ENCODE measurements around the gene DMRT3.

The DMRT3 gene

GRCh38 chr9:1009101-1009707, 32.7 kb downstream of the DMRT3 start:
- Histone ChIP-seq H3K27me3 (ENCODE audit: insufficient read depth, low read length) (peaks cover 10% of the 10 kb centered on the region), H3K9ac (ENCODE audit: low read depth, low read length) (no peak overlapping the region), H3K4me1 (ENCODE audit: insufficient read depth, low read length) (no peaks in the 10 kb centered on the region), H3K9me3 (ENCODE audit: insufficient read depth, low read depth, low read length) (no peaks in the 10 kb centered on the region), H3K36me3 (ENCODE audit: insufficient read depth, low read depth, low read length) (no peaks in the 10 kb centered on the region), H3K27ac (ENCODE audit: low read length) (no peak overlapping the region), H3K4me3 (ENCODE audit: low read length) (no peak overlapping the region)

- Histone ChIP-seq H3K4me1 (ENCODE audit: insufficient read depth, low read length) (no peaks in the 10 kb centered on the region), H3K27me3 (ENCODE audit: insufficient read depth, low read length) (peaks cover 16% of the 10 kb centered on the region), H3K9me3 (ENCODE audit: insufficient read depth, low read depth, low read length) (no peaks in the 10 kb centered on the region), H3K36me3 (ENCODE audit: insufficient read depth, low read depth, low read length) (no peaks in the 10 kb centered on the region), H3K9ac (ENCODE audit: low read depth, low read length) (no peak overlapping the region), H3K27ac (ENCODE audit: low read length) (no peak overlapping the region), H3K4me3 (ENCODE audit: low read length) (no peak overlapping the region)
These were observed 36.6 kb downstream of the DMRT3 start for GRCh38 chr9:1013021-1013420.

- Histone ChIP-seq H3K4me3 (ENCODE audit: low read length) (no peak overlapping the region), H3K9ac (ENCODE audit: low read depth, low read length) (no peak overlapping the region), H3K36me3 (ENCODE audit: insufficient read depth, low read depth, low read length) (no peaks in the 10 kb centered on the region), H3K4me1 (ENCODE audit: insufficient read depth, low read length) (no peaks in the 10 kb centered on the region), H3K27ac (ENCODE audit: low read length) (no peak overlapping the region), H3K27me3 (ENCODE audit: insufficient read depth, low read length) (peaks cover 7% of the 10 kb centered on the region), H3K9me3 (ENCODE audit: insufficient read depth, low read depth, low read length) (no peaks in the 10 kb centered on the region)
These were observed 37.8 kb downstream of the DMRT3 start for GRCh38 chr9:1014225-1014624.

GRCh38 chr9:1014640-1015039, 38.2 kb downstream of the DMRT3 start:
- no peak overlapping the region for H3K4me3 ChIP-seq (ENCODE audit: low read length)
- no peaks in the 10 kb centered on the region for H3K9me3 ChIP-seq (ENCODE audit: insufficient read depth, low read depth, low read length)
- H3K9ac ChIP-seq (ENCODE audit: low read depth, low read length): no peak overlapping the region
- no peak overlapping the region for H3K27ac ChIP-seq (ENCODE audit: low read length)
- peaks cover 7% of the 10 kb centered on the region for H3K27me3 ChIP-seq (ENCODE audit: insufficient read depth, low read length)
- H3K4me1 ChIP-seq (ENCODE audit: insufficient read depth, low read length): no peaks in the 10 kb centered on the region
- no peaks in the 10 kb centered on the region for H3K36me3 ChIP-seq (ENCODE audit: insufficient read depth, low read depth, low read length)

GRCh38 chr9:1018121-1018520, 41.7 kb downstream of the DMRT3 start:
- no peaks in the 10 kb centered on the region for H3K36me3 ChIP-seq (ENCODE audit: insufficient read depth, low read depth, low read length)
- no peaks in the 10 kb centered on the region for H3K4me1 ChIP-seq (ENCODE audit: insufficient read depth, low read length)
- H3K9ac ChIP-seq (ENCODE audit: low read depth, low read length): no peak overlapping the region
- H3K9me3 ChIP-seq (ENCODE audit: insufficient read depth, low read depth, low read length): peaks cover 7% of the 10 kb centered on the region; the same call in 1 of the 2 replicates
- H3K27me3 ChIP-seq (ENCODE audit: insufficient read depth, low read length): peaks cover 7% of the 10 kb centered on the region
- no peak overlapping the region for H3K27ac ChIP-seq (ENCODE audit: low read length)
- H3K4me3 ChIP-seq (ENCODE audit: low read length): no peak overlapping the region

- H3K9me3 ChIP-seq (ENCODE audit: insufficient read depth, low read depth, low read length): peaks cover 11% of the 10 kb centered on the region
- H3K4me3 ChIP-seq (ENCODE audit: low read length): no peak overlapping the region
- no peak overlapping the region for H3K9ac ChIP-seq (ENCODE audit: low read depth, low read length)
- H3K36me3 ChIP-seq (ENCODE audit: insufficient read depth, low read depth, low read length): no peaks in the 10 kb centered on the region
- no peak overlapping the region for H3K27ac ChIP-seq (ENCODE audit: low read length)
- H3K27me3 ChIP-seq (ENCODE audit: insufficient read depth, low read length): peaks cover 11% of the 10 kb centered on the region; the same call in 1 of the 2 replicates
- no peaks in the 10 kb centered on the region for H3K4me1 ChIP-seq (ENCODE audit: insufficient read depth, low read length)
These were observed 47.7 kb downstream of the DMRT3 start for GRCh38 chr9:1024112-1024511.

GRCh38 chr9:1025131-1025530, 48.7 kb downstream of the DMRT3 start:
- peaks cover 2% of the 10 kb centered on the region; the same call in 1 of the 2 replicates for H3K4me1 ChIP-seq (ENCODE audit: insufficient read depth, low read length)
- peaks cover 18% of the 10 kb centered on the region; the same call in 1 of the 2 replicates for H3K27me3 ChIP-seq (ENCODE audit: insufficient read depth, low read length)
- H3K27ac ChIP-seq (ENCODE audit: low read length): no peak overlapping the region
- no peak overlapping the region for H3K4me3 ChIP-seq (ENCODE audit: low read length)
- H3K9ac ChIP-seq (ENCODE audit: low read depth, low read length): no peak overlapping the region
- no peaks in the 10 kb centered on the region for H3K36me3 ChIP-seq (ENCODE audit: insufficient read depth, low read depth, low read length)
- H3K9me3 ChIP-seq (ENCODE audit: insufficient read depth, low read depth, low read length): peaks cover 11% of the 10 kb centered on the region

- Histone ChIP-seq H3K4me3 (ENCODE audit: low read length) (no peak overlapping the region), H3K9me3 (ENCODE audit: insufficient read depth, low read depth, low read length) (peaks cover 11% of the 10 kb centered on the region), H3K4me1 (ENCODE audit: insufficient read depth, low read length) (peaks cover 2% of the 10 kb centered on the region; the same call in 1 of the 2 replicates), H3K36me3 (ENCODE audit: insufficient read depth, low read depth, low read length) (no peaks in the 10 kb centered on the region), H3K27me3 (ENCODE audit: insufficient read depth, low read length) (peaks cover 19% of the 10 kb centered on the region), H3K9ac (ENCODE audit: low read depth, low read length) (no peak overlapping the region), H3K27ac (ENCODE audit: low read length) (no peak overlapping the region)
These were observed 49.8 kb downstream of the DMRT3 start for GRCh38 chr9:1026219-1026618.

GRCh38 chr9:1028501-1029190, 52.2 kb downstream of the DMRT3 start:
- Histone ChIP-seq H3K36me3 (ENCODE audit: insufficient read depth, low read depth, low read length) (no peaks in the 10 kb centered on the region), H3K27me3 (ENCODE audit: insufficient read depth, low read length) (peaks cover 24% of the 10 kb centered on the region), H3K4me1 (ENCODE audit: insufficient read depth, low read length) (peaks cover 2% of the 10 kb centered on the region; the same call in 1 of the 2 replicates), H3K27ac (ENCODE audit: low read length) (no peak overlapping the region), H3K9me3 (ENCODE audit: insufficient read depth, low read depth, low read length) (no peaks in the 10 kb centered on the region; the same call in 1 of the 2 replicates), H3K9ac (ENCODE audit: low read depth, low read length) (no peak overlapping the region), H3K4me3 (ENCODE audit: low read length) (no peak overlapping the region)

- no peak overlapping the region for H3K9ac ChIP-seq (ENCODE audit: low read depth, low read length)
- H3K9me3 ChIP-seq (ENCODE audit: insufficient read depth, low read depth, low read length): no peaks in the 10 kb centered on the region
- no peaks in the 10 kb centered on the region for H3K36me3 ChIP-seq (ENCODE audit: insufficient read depth, low read depth, low read length)
- H3K4me3 ChIP-seq (ENCODE audit: low read length): no peak overlapping the region
- H3K4me1 ChIP-seq (ENCODE audit: insufficient read depth, low read length): peaks cover 2% of the 10 kb centered on the region; the same call in 1 of the 2 replicates
- peaks cover 40% of the 10 kb centered on the region for H3K27me3 ChIP-seq (ENCODE audit: insufficient read depth, low read length)
- H3K27ac ChIP-seq (ENCODE audit: low read length): no peak overlapping the region
These were observed 55.6 kb downstream of the DMRT3 start for GRCh38 chr9:1031951-1032601.

GRCh38 chr9:1034271-1034670, 57.8 kb downstream of the DMRT3 start:
- Histone ChIP-seq H3K36me3 (ENCODE audit: insufficient read depth, low read depth, low read length) (no peaks in the 10 kb centered on the region), H3K4me1 (ENCODE audit: insufficient read depth, low read length) (peaks cover 2% of the 10 kb centered on the region; the same call in 1 of the 2 replicates), H3K27ac (ENCODE audit: low read length) (no peak overlapping the region), H3K9me3 (ENCODE audit: insufficient read depth, low read depth, low read length) (no peaks in the 10 kb centered on the region), H3K4me3 (ENCODE audit: low read length) (no peak overlapping the region), H3K27me3 (ENCODE audit: insufficient read depth, low read length) (peaks cover 51% of the 10 kb centered on the region), H3K9ac (ENCODE audit: low read depth, low read length) (no peak overlapping the region)

- peaks cover 7% of the 10 kb centered on the region; the same call in 1 of the 2 replicates for H3K9me3 ChIP-seq (ENCODE audit: insufficient read depth, low read depth, low read length)
- no peak overlapping the region for H3K4me3 ChIP-seq (ENCODE audit: low read length)
- H3K27ac ChIP-seq (ENCODE audit: low read length): no peak overlapping the region
- peaks cover 91% of the 10 kb centered on the region for H3K27me3 ChIP-seq (ENCODE audit: insufficient read depth, low read length)
- H3K9ac ChIP-seq (ENCODE audit: low read depth, low read length): no peak overlapping the region
- no peaks in the 10 kb centered on the region for H3K36me3 ChIP-seq (ENCODE audit: insufficient read depth, low read depth, low read length)
- H3K4me1 ChIP-seq (ENCODE audit: insufficient read depth, low read length): no peaks in the 10 kb centered on the region
These were observed 63.1 kb downstream of the DMRT3 start for GRCh38 chr9:1039589-1039988.
